ENCODE data around the gene YIF1A.

GRCh38 chr11:66293352-66293751 is 4.4 kb upstream of the YIF1A start:
- no peak for TF ChIP-seq POLR2A (IDR thresholded peaks at IDR 0.05; ENCODE audit: extremely low read depth, insufficient read length)
- TF ChIP-seq CTCF (IDR thresholded peaks at IDR 0.05; ENCODE audit: low read depth, low read length): no peak
- TF ChIP-seq MAX (IDR thresholded peaks at IDR 0.05; ENCODE audit: low read depth, low read length): no peak
- TF ChIP-seq MYC (IDR thresholded peaks at IDR 0.05; ENCODE audit: low read depth, low read length): no peak
